HG02763 (cell line): ENCODE data around the gene PKD1L1.
"Not testable (repeated sequence)": the region's sequence is repeated elsewhere in the genome, so short reads cannot be mapped to it uniquely, and the experiment has no call there.

ENCODE experiments used
- ATAC-seq: cut with Tn5 transposase; IDR thresholded peaks from one replicate; pipeline ENCODE4 v1.9.1; 2021; ENCODE audit warnings: mild to moderate bottlenecking, moderate library complexity; ENCODE audit not compliant: unreplicated experiment

Gene PKD1L1

GRCh38 chr7:47957156-47957555 lies 8.9 kb upstream of the PKD1L1 start:
- ATAC-seq: no peak

- no peak for ATAC-seq
Observed at GRCh38 chr7:47956220-47956619, 8.0 kb upstream of the PKD1L1 start.

GRCh38 chr7:47954231-47954911 lies 6.1 kb upstream of the PKD1L1 start:
- ATAC-seq: no peak

GRCh38 chr7:47953822-47954221 lies 5.6 kb upstream of the PKD1L1 start:
- no peak for ATAC-seq

GRCh38 chr7:47952224-47952623 lies 4.0 kb upstream of the PKD1L1 start:
- no peak for ATAC-seq

- ATAC-seq: no peak
Observed at GRCh38 chr7:47951374-47951773, 3.1 kb upstream of the PKD1L1 start.

GRCh38 chr7:47950714-47951113 lies 2.4 kb upstream of the PKD1L1 start:
- no peak for ATAC-seq

GRCh38 chr7:47949703-47950102 lies 1.4 kb upstream of the PKD1L1 start:
- no peak for ATAC-seq

- no peak for ATAC-seq
Observed at GRCh38 chr7:47947355-47947749, 914 bp downstream of the PKD1L1 start.

GRCh38 chr7:47946581-47947354 lies 1.5 kb downstream of the PKD1L1 start:
- ATAC-seq: no peak

GRCh38 chr7:47945261-47946015 lies 2.8 kb downstream of the PKD1L1 start:
- ATAC-seq: no peak

- no peak for ATAC-seq
Observed at GRCh38 chr7:47944536-47945260, 3.6 kb downstream of the PKD1L1 start.

- no peak for ATAC-seq
Observed at GRCh38 chr7:47943676-47944474, 4.4 kb downstream of the PKD1L1 start.

GRCh38 chr7:47942651-47943050 lies 5.6 kb downstream of the PKD1L1 start:
- not testable (repeated sequence) for ATAC-seq

GRCh38 chr7:47942132-47942531 lies 6.1 kb downstream of the PKD1L1 start:
- no peak for ATAC-seq

- ATAC-seq: no peak
Observed at GRCh38 chr7:47941136-47941844, 7.0 kb downstream of the PKD1L1 start.

GRCh38 chr7:47940088-47941013 lies 7.9 kb downstream of the PKD1L1 start:
- no peak for ATAC-seq

- ATAC-seq: no peak
Observed at GRCh38 chr7:47939425-47940036, 8.7 kb downstream of the PKD1L1 start.
